Uterus (tissue), 4 donors: Measurements from ENCODE around the gene SND1. TPM values are rescaled to one million over a fixed set of nuclear protein-coding genes. Genes with fewer than 3 reads are reported as not detected.
"Not testable (repeated sequence)": the region's sequence is repeated elsewhere in the genome, so short reads cannot be mapped to it uniquely, and the experiment has no call there.

Source experiments
- DNase-seq, 2 donors: peaks; one replicate each; pipeline ENCODE4 v3.0.0-alpha.2; 2019 to 2020
- H3K27ac ChIP-seq, 2 donors: fragments of 200-600 bp; sonication (generic); 1 replicate in 1 of 2; 2 replicates in 1 of 2; pipeline ENCODE4 v1.5.1; 2016 to 2018
- H3K27me3 ChIP-seq, 2 donors: fragments of 200-600 bp; sonication (generic); one replicate each; pipeline ENCODE4 v1.5.1; 2018 to 2019; ENCODE audit warnings: control low read depth in 1 of 2
- H3K36me3 ChIP-seq, 2 donors: fragments of 200-600 bp; sonication (generic); one replicate each; pipeline ENCODE4 v1.5.1; 2019; ENCODE audit warnings: control low read depth in 1 of 2
- H3K4me1 ChIP-seq, 2 donors: fragments of 200-600 bp; sonication (generic); one replicate each; pipeline ENCODE4 v1.5.1; 2018 to 2019; ENCODE audit warnings: control low read depth in 1 of 2
- H3K4me3 ChIP-seq, 2 donors: fragments of 200-600 bp; sonication (generic); 1 replicate in 1 of 2; 2 replicates in 1 of 2; pipeline ENCODE4 v1.5.1; 2018 to 2019; ENCODE audit warnings: mild to moderate bottlenecking in 1 of 2
- H3K9me3 ChIP-seq, 2 donors: fragments of 200-600 bp; sonication (generic); one replicate each; pipeline ENCODE4 v1.5.1; 2019; ENCODE audit warnings: control low read depth in 1 of 2
- POLR2A ChIP-seq, 2 donors: fragments of 450-650 bp; IDR thresholded peaks; one replicate each; pipeline ENCODE4 v1.6.1; 2016; ENCODE audit warnings: antibody characterized with exemption in 2 of 2, mild to moderate bottlenecking in 1 of 2, moderate library complexity in 1 of 2
- intact Hi-C: fragments of 100-400 bp; cut with DNase I; formaldehyde crosslinking; loops from one replicate; pipeline ENCODE4 v1.15.1; 2023; ENCODE audit warnings: low total_unique reads
- total RNA-seq, 4 donors: library from RNA; depleted of rRNA in 3 of 4; stranded (reverse); fragments of >200 nt in 3 of 4; gene quantifications; one replicate each; pipeline versions ENCODE4 v1.1.0 to v1.2.4, GENCODE V29; 2014 to 2023
- TF ChIP-seq, protein P1 (sequence below), 4 experiments: fragments of 200-600 bp in 2 of 4; fragments of 450-650 bp in 2 of 4; sonication (generic) in 2 of 4; IDR thresholded peaks; one replicate each; pipeline ENCODE4 v1.5.1; 2016 to 2019; ENCODE audit warnings: antibody characterized with exemption in 4 of 4, mild to moderate bottlenecking in 2 of 4, moderate library complexity in 1 of 4
- donor health status: DM: yes; HTN: yes; CAD: no.

Gene SND1
- total RNA-seq, 4 donors from 2014 or later = 54.8 to 192 (median 117) TPM

DNA sequence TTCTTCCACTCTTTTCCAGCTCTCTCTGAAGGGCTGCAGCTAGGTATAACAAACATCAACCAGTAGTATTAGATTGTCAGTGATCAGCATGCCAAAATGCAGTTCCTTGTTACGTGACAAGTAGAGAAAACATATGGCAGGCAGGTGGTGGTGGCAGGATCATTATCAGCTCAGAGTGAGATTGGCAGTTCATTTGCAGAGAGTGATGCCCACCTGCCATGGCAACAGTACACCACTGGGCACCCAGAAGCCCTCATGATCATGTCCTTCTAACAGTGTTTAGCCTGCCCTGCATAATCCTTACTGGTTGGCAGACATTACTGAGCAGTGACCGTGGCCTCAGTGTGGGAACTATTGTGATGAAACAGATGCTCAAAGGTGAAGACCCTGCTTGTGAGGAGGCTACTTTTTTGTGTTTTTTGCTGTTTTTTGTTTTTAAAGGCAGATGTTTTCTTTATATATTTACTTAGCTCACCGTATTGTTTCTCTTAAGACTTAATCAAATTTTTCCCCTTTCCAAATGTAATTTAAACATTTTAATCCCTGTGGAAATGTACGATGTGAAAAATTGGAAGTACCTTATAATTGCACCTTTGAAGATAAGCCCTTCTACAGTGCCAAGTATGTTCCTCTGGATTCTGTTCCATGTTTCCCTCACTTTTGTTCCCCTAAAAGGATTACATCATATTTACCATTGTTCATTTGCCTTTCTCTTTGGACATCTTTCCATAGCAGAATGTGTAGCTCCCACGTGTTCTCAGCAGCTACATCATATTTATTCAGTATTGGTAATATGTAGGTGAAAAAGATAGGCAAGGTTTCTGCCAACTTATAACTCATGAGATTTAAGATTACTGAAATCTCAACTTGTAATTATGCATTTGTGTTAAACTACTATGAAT is 179.6 kb downstream of the SND1 start:
- TF ChIP-seq, protein P1, sequence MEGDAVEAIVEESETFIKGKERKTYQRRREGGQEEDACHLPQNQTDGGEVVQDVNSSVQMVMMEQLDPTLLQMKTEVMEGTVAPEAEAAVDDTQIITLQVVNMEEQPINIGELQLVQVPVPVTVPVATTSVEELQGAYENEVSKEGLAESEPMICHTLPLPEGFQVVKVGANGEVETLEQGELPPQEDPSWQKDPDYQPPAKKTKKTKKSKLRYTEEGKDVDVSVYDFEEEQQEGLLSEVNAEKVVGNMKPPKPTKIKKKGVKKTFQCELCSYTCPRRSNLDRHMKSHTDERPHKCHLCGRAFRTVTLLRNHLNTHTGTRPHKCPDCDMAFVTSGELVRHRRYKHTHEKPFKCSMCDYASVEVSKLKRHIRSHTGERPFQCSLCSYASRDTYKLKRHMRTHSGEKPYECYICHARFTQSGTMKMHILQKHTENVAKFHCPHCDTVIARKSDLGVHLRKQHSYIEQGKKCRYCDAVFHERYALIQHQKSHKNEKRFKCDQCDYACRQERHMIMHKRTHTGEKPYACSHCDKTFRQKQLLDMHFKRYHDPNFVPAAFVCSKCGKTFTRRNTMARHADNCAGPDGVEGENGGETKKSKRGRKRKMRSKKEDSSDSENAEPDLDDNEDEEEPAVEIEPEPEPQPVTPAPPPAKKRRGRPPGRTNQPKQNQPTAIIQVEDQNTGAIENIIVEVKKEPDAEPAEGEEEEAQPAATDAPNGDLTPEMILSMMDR (IDR thresholded peaks at IDR 0.05) = no peak
- TF ChIP-seq POLR2A (IDR thresholded peaks at IDR 0.05) = no peak
- H3K9me3 ChIP-seq = no peaks in the 10 kb centered on the region
- no peaks in the 10 kb centered on the region for H3K27me3 ChIP-seq
- DNase-seq = no peak
- no peaks in the 10 kb centered on the region for H3K36me3 ChIP-seq
- intact Hi-C loops = no loop called here
- no peaks in the 10 kb centered on the region for H3K4me1 ChIP-seq
- no peak overlapping the region for H3K27ac ChIP-seq
- H3K4me3 ChIP-seq = no peak overlapping the region

DNA sequence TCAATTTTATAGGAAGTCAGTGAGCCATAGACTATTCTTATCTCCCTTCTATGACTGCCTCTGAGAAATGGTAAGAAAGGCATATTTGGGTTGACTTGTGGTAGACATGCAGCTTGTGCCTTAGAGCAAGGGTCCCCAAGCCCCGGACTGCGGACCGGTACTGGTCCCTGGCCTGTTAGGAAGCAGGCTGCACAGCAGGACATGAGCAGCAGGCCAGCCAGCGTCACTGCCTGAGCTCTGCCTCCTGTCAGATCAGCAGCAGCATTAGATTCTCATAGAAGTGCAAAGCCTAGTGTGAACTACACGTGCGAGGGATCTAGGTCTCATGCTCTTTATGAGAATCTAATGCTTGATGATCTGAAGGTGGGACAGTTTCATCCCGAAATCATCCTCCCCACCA is 180.6 kb downstream of the SND1 start:
- Histone ChIP-seq H3K27ac (no peak overlapping the region), H3K4me3 (no peak overlapping the region), H3K27me3 (no peaks in the 10 kb centered on the region), H3K36me3 (no peaks in the 10 kb centered on the region), H3K4me1 (no peaks in the 10 kb centered on the region), H3K9me3 (no peaks in the 10 kb centered on the region)
- DNase-seq = no peak
- intact Hi-C loops = no loop called here
- TF ChIP-seq, protein P1 (IDR thresholded peaks at IDR 0.05) = no peak
- no peak for TF ChIP-seq POLR2A (IDR thresholded peaks at IDR 0.05)

DNA sequence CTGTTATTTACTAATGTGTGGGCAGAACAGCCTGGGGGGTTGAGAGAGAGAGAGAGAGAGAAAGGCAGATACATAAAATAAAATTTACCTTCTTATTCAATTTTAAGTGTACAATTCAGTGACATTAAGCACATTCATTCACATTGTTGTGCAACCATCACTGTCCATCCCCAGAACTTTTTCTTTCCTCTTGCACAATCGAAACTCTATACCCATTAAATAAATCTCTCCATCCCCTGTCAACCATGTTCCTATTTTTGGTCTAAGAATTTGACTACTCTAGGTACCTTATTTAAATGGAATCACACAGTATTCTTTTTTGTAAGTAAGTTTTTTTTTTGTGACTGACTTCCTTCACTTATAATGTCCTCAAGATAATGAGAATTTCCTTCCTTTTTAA is 181.6 kb downstream of the SND1 start:
- no peaks in the 10 kb centered on the region for H3K4me1 ChIP-seq
- TF ChIP-seq, protein P1 (IDR thresholded peaks at IDR 0.05) = no peak
- no peak for TF ChIP-seq POLR2A (IDR thresholded peaks at IDR 0.05)
- DNase-seq = no peak
- H3K27me3 ChIP-seq = no peaks in the 10 kb centered on the region
- H3K27ac ChIP-seq = no peak overlapping the region
- intact Hi-C loops = no loop called here
- H3K36me3 ChIP-seq = no peaks in the 10 kb centered on the region
- H3K9me3 ChIP-seq = no peaks in the 10 kb centered on the region
- H3K4me3 ChIP-seq = no peak overlapping the region

DNA sequence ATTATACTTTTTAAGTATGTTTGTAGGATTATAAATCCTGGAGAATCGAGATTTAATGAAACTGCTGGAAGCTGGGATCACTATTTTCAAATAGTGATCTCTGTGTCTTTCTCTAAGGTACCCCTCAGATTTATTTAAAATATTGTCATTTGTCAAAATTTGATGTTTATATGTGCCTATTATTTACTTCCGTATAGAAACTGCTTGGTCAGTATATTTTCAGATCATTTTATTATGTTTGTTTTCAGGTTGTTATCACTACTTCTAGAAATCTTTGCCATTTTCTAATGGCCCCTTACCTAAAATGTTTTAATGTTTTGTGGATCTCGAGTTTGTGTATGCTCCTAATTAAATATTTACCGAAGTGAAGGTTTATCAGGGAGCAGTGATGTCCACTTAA is 183.7 kb downstream of the SND1 start:
- H3K4me1 ChIP-seq = no peaks in the 10 kb centered on the region
- intact Hi-C loops = no loop called here
- no peak for TF ChIP-seq POLR2A (IDR thresholded peaks at IDR 0.05)
- TF ChIP-seq, protein P1 (IDR thresholded peaks at IDR 0.05) = no peak

DNA sequence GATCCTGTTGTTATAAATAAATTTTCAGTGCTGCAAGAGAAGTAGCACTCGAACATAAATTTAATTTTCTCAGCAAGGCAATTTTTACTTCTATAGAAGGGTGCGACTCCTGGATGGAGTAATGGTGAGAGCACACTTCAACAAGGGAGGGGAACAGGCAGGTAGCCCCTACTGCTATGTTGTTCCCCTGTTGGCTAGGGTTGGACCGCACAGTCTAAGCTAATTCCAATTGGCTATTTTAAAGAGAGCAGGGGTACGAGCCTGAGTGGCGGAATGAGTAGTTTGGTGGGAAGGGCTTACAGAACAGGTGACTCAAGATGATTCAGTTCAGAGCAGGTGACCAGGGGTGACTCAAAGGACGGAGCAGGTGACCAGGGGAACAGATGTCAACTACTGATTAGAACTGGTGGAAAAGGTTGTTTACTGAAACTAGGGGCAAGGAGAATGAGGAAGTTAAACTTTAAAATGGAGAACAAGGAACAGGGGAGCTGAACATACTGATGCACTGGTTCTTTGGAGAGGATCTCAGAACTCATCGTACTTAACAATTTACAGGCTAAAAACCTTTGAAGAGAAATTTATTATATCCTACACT is 185.9 kb downstream of the SND1 start:
- H3K36me3 ChIP-seq, H3K27ac ChIP-seq, intact Hi-C loops, H3K4me3 ChIP-seq, H3K4me1 ChIP-seq, DNase-seq, H3K9me3 ChIP-seq, H3K27me3 ChIP-seq: not testable (repeated sequence)

More for the DNA sequence above, 183.7 kb downstream of the SND1 start:
- H3K27ac ChIP-seq = no peak overlapping the region
- H3K36me3 ChIP-seq = no peaks in the 10 kb centered on the region
- no peak for DNase-seq
- H3K4me3 ChIP-seq = no peak overlapping the region
- no peaks in the 10 kb centered on the region for H3K27me3 ChIP-seq
- no peaks in the 10 kb centered on the region for H3K9me3 ChIP-seq
